Fibroblast of peridontal ligament (primary cell): ENCODE data around the gene RNF149.
"Not testable (repeated sequence)": the region's sequence is repeated elsewhere in the genome, so short reads cannot be mapped to it uniquely, and the experiment has no call there.

Experiments used
- DNase-seq: peaks from one replicate; pipeline ENCODE4 v3.0.0-alpha.2; 2010; ENCODE audit errors: extremely low read depth

RNF149 gene

GRCh38 chr2:101255501-101255900, 53.0 kb downstream of the RNF149 start:
- peak; percentile 19 for DNase-seq

- DNase-seq, result peak; percentile 24
Observed at GRCh38 chr2:101253703-101254450, 54.6 kb downstream of the RNF149 start.

- DNase-seq, result peak; percentile 37
Observed at GRCh38 chr2:101253013-101253702, 55.3 kb downstream of the RNF149 start.

GRCh38 chr2:101252408-101253012, 56.0 kb downstream of the RNF149 start, which contains the start of gene CNOT11:
TSS of gene CNOT11 (plus strand) at chr2:101252886. CDS start at chr2:101252965, 79 bp downstream.
- peak; percentile 98 for DNase-seq

GRCh38 chr2:101251844-101252407, 56.6 kb downstream of the RNF149 start:
- DNase-seq, result no peak

GRCh38 chr2:101251246-101251781, 57.2 kb downstream of the RNF149 start:
- not testable (repeated sequence) for DNase-seq

- DNase-seq, result no peak
Observed at GRCh38 chr2:101249826-101250225, 58.7 kb downstream of the RNF149 start.

GRCh38 chr2:101248756-101249155, 59.7 kb downstream of the RNF149 start:
- not testable (repeated sequence) for DNase-seq

- DNase-seq, result not testable (repeated sequence)
Observed at GRCh38 chr2:101245468-101245867, 63.0 kb downstream of the RNF149 start.

- DNase-seq, result not testable (repeated sequence)
Observed at GRCh38 chr2:101244899-101245298, 63.6 kb downstream of the RNF149 start.

- not testable (repeated sequence) for DNase-seq
Observed at GRCh38 chr2:101244373-101244772, 64.1 kb downstream of the RNF149 start.

GRCh38 chr2:101241158-101241557, 67.3 kb downstream of the RNF149 start:
- no peak for DNase-seq

- peak; percentile 34 for DNase-seq
Observed at GRCh38 chr2:101240694-101241093, 67.8 kb downstream of the RNF149 start.

GRCh38 chr2:101239760-101240118, 68.8 kb downstream of the RNF149 start:
- not testable (repeated sequence) for DNase-seq

- no peak for DNase-seq
Observed at GRCh38 chr2:101238930-101239759, 69.4 kb downstream of the RNF149 start.

GRCh38 chr2:101237944-101238343, 70.6 kb downstream of the RNF149 start:
- not testable (repeated sequence) for DNase-seq

GRCh38 chr2:101235956-101236355, 72.5 kb downstream of the RNF149 start:
- DNase-seq, result not testable (repeated sequence)

- DNase-seq, result no peak
Observed at GRCh38 chr2:101234169-101234938, 74.1 kb downstream of the RNF149 start.

- no peak for DNase-seq
Observed at GRCh38 chr2:101232770-101233169, 75.7 kb downstream of the RNF149 start.
